Activated CD4-positive, alpha-beta T cell treated with anti-CD3 and anti-CD28 coated beads, Interleukin-2, Interleukin-4, amounts not matched to agents 100 ng/mL and 50 ng/mL, durations not matched to agents 16 hours and 8 hours (primary cell): ENCODE results near the gene ELAVL1.
"Not testable (repeated sequence)": the region's sequence is repeated elsewhere in the genome, so short reads cannot be mapped to it uniquely, and the experiment has no call there.

Experiments
- DNase-seq: peaks from one replicate; pipeline ENCODE4 v3.0.0-alpha.2; 2020; ENCODE audit warnings: low spot score

Gene ELAVL1

GRCh38 chr19:7968796-7969554 is 36.5 kb downstream of the ELAVL1 start:
- DNase-seq, result no peak

- no peak for DNase-seq
Measured at GRCh38 chr19:7968008-7968795, 37.2 kb downstream of the ELAVL1 start.

- no peak for DNase-seq
Measured at GRCh38 chr19:7965921-7966665, 39.3 kb downstream of the ELAVL1 start.

- DNase-seq, result no peak
Measured at GRCh38 chr19:7965259-7965841, 40.1 kb downstream of the ELAVL1 start.

GRCh38 chr19:7963566-7963965 is 41.9 kb downstream of the ELAVL1 start:
- DNase-seq, result no peak

- DNase-seq, result no peak
Measured at GRCh38 chr19:7962644-7963268, 42.7 kb downstream of the ELAVL1 start.

- no peak for DNase-seq
Measured at GRCh38 chr19:7961920-7962626, 43.4 kb downstream of the ELAVL1 start.

- DNase-seq, result not testable (repeated sequence)
Measured at GRCh38 chr19:7961082-7961481, 44.4 kb downstream of the ELAVL1 start.

GRCh38 chr19:7959211-7959610 is 46.2 kb downstream of the ELAVL1 start:
- no peak for DNase-seq

- no peak for DNase-seq
Measured at GRCh38 chr19:7955696-7956095, 49.7 kb downstream of the ELAVL1 start.

GRCh38 chr19:7953576-7953975 is 51.9 kb downstream of the ELAVL1 start:
- DNase-seq, result no peak

GRCh38 chr19:7953060-7953459 is 52.4 kb downstream of the ELAVL1 start:
- no peak for DNase-seq

- DNase-seq, result no peak
Measured at GRCh38 chr19:7947939-7948338, 57.5 kb downstream of the ELAVL1 start.

- peak; percentile 91 for DNase-seq
Measured at GRCh38 chr19:7944177-7944761, 61.2 kb downstream of the ELAVL1 start.

GRCh38 chr19:7943444-7944176 is 61.8 kb downstream of the ELAVL1 start, which contains the start of gene TIMM44:
Gene TIMM44 (minus strand): TSS chr19:7943666. CDS start chr19:7943651, 15 bp downstream.
- DNase-seq, result peak; percentile 100

- no peak for DNase-seq
Measured at GRCh38 chr19:7942981-7943443, 62.4 kb downstream of the ELAVL1 start.

GRCh38 chr19:7941895-7942596 is 63.4 kb downstream of the ELAVL1 start:
- DNase-seq, result no peak

- no peak for DNase-seq
Measured at GRCh38 chr19:7940841-7941240, 64.6 kb downstream of the ELAVL1 start.

GRCh38 chr19:7934766-7935165 is 70.7 kb downstream of the ELAVL1 start:
- DNase-seq, result no peak
